Measurements from ENCODE around the gene TTLL6.

- TF ChIP-seq CTCF (IDR thresholded peaks at IDR 0.05; ENCODE audit: poor library complexity): no peak
- no peak for TF ChIP-seq EZH2 (IDR thresholded peaks at IDR 0.05; ENCODE audit: borderline replicate concordance)
Observed at GRCh38 chr17:48737330-48738043, 79.5 kb downstream of the TTLL6 start.
